Activated CD8-positive, alpha-beta memory T cell treated with anti-CD3 and anti-CD28 coated beads, Interleukin-2, amount 10 ng/mL, durations not matched to agents 7 days and 5 days (primary cell): ENCODE data around the gene MARCHF11. TPM values are rescaled to one million over a fixed set of nuclear protein-coding genes. Genes with fewer than 3 reads are reported as not detected.

ENCODE experiments used
- ATAC-seq: fragments of 150-1000 bp; cut with Tn5 transposase; one replicate; pipeline ENCODE4 v1.10.0; 2021; ENCODE audit warnings: moderate library complexity
- CTCF ChIA-PET: fragments of 350-600 bp; sonication (Branson Sonifier 250); formaldehyde crosslinking; loops from one replicate; lab custom pipeline; 2021; ENCODE audit warnings: antibody characterized with exemption; lab: Charles Lee
- DNase-seq: peaks from one replicate; pipeline ENCODE4 v3.0.0-alpha.2; 2020
- H3K27ac Mint-ChIP-seq: one replicate; pipeline ENCODE4 v1.8.0; 2021; ENCODE audit warnings: mild to moderate bottlenecking, mixed read lengths
- H3K27me3 Mint-ChIP-seq: one replicate; pipeline ENCODE4 v1.8.0; 2021; ENCODE audit warnings: mixed read lengths
- H3K36me3 Mint-ChIP-seq: one replicate; pipeline ENCODE4 v1.8.0; 2021; ENCODE audit warnings: mild to moderate bottlenecking, mixed read lengths
- H3K4me1 Mint-ChIP-seq: one replicate; pipeline ENCODE4 v1.8.0; 2021; ENCODE audit warnings: mixed read lengths
- H3K4me3 Mint-ChIP-seq: one replicate; pipeline ENCODE4 v1.8.0; 2021; ENCODE audit warnings: mild to moderate bottlenecking, moderate library complexity, mixed read lengths
- H3K9me3 Mint-ChIP-seq: one replicate; pipeline ENCODE4 v1.8.0; 2022; ENCODE audit warnings: low read depth, mixed read lengths
- total RNA-seq, 2 experiments: library from RNA; stranded (reverse); gene quantifications; one replicate each; pipeline ENCODE4 v1.2.3, GENCODE V29; 2021

MARCHF11 gene
- total RNA-seq, 2 experiments from 2014 or later = not detected

DNA sequence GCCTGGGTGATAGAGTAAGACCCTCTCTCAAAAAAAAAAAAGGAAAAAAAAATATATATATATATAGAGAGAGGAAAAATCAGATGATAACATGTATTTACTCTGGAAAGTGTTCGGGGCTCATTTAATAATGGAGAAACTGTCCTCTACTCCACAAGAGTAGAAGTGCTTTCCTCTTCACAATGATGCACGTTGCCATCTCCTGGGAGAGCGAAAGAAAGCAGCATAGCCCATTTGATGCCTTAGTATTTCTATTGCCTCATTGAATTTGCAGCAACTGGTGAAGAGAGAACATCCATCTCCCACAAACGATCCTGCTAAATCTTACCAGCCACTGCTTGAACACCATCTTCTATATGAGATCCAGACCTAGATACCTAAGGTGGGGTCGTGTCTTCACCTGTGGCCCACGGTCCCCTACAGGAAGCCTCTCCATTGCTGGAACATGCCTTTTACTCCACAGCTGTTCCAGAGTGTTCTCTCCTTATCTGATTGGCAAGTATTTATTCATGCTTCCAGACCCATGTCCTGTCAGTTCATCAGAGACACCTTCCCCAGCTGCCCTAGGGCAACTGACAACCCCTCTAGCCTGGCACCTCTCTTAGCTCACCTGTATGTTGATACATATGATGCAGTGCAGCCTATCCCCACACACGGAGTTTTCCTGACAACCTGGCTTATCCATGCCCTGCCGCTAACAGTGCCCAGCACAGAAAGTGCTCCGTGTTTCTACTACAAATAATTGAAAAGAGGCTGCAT lies 115.3 kb downstream of the MARCHF11 start:
- no peaks in the 10 kb centered on the region for H3K4me1 Mint-ChIP-seq
- CTCF ChIA-PET = no interaction called here
- no peaks in the 10 kb centered on the region for H3K9me3 Mint-ChIP-seq
- no peaks in the 10 kb centered on the region for H3K36me3 Mint-ChIP-seq
- no peak for DNase-seq
- no peak overlapping the region for H3K4me3 Mint-ChIP-seq
- H3K27me3 Mint-ChIP-seq = no peaks in the 10 kb centered on the region
- no peak overlapping the region for H3K27ac Mint-ChIP-seq
- no peak for ATAC-seq

GRCh38 chr5:16061163-16061562 lies 118.4 kb downstream of the MARCHF11 start:
- no peak for ATAC-seq
- CTCF ChIA-PET = no interaction called here
- no peaks in the 10 kb centered on the region for H3K4me1 Mint-ChIP-seq

DNA sequence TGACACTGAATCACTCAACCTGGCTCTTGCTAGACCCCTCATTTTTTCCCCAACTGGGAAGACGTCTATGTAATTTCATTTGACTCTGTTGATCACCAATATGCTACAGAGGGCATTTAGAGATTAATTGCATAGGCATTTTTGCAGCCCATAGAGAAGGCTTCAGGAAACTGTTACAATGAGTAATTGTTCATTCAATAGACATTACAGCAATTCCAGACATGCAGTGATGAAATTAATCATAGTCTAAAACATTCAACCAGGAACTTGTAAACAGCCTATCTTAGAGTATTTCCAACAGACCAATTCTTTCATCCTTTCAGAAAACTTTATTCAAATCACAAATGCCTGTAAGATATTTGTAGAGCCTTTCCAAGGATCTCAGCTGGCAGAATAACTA lies 122.3 kb downstream of the MARCHF11 start:
- no peaks in the 10 kb centered on the region for H3K4me1 Mint-ChIP-seq
- H3K27ac Mint-ChIP-seq = no peak overlapping the region
- no peak for DNase-seq
- H3K9me3 Mint-ChIP-seq = no peaks in the 10 kb centered on the region
- CTCF ChIA-PET = no interaction called here
- H3K36me3 Mint-ChIP-seq = no peaks in the 10 kb centered on the region
- no peak for ATAC-seq
- H3K4me3 Mint-ChIP-seq = no peak overlapping the region
- no peaks in the 10 kb centered on the region for H3K27me3 Mint-ChIP-seq

More at GRCh38 chr5:16061163-16061562, 118.4 kb downstream of the MARCHF11 start:
- Mint-ChIP-seq H3K27me3 (no peaks in the 10 kb centered on the region), H3K27ac (no peak overlapping the region), H3K4me3 (no peak overlapping the region), H3K9me3 (no peaks in the 10 kb centered on the region), H3K36me3 (no peaks in the 10 kb centered on the region)
- no peak for DNase-seq

- ATAC-seq = no peak
- CTCF ChIA-PET = no interaction called here
- Mint-ChIP-seq H3K27ac (no peak overlapping the region), H3K36me3 (no peaks in the 10 kb centered on the region), H3K4me1 (no peaks in the 10 kb centered on the region), H3K9me3 (peaks cover 2% of the 10 kb centered on the region), H3K27me3 (no peaks in the 10 kb centered on the region), H3K4me3 (no peak overlapping the region)
- DNase-seq = no peak
Measured at GRCh38 chr5:16051246-16051755, 128.3 kb downstream of the MARCHF11 start.

DNA sequence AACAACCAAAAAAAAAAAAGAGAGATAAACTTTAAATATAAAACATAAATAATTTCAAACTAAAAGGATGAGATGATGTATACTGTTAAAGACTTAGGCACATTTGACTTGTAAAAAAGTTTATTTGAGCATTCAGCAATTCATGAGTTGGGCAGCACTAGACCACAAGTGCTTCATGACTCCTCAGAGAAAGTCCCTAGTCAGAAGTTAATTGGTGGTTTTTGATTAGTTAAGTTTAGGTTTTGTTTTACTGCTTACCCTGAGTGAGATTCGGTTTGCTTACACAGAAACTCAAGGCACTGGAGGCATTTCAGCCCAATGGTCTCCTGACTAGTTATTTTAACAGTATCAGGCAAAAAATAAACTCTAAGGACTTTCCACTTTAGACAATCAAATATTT lies 129.2 kb downstream of the MARCHF11 start:
- CTCF ChIA-PET = no interaction called here
- no peak for ATAC-seq
- no peak overlapping the region for H3K27ac Mint-ChIP-seq

DNA sequence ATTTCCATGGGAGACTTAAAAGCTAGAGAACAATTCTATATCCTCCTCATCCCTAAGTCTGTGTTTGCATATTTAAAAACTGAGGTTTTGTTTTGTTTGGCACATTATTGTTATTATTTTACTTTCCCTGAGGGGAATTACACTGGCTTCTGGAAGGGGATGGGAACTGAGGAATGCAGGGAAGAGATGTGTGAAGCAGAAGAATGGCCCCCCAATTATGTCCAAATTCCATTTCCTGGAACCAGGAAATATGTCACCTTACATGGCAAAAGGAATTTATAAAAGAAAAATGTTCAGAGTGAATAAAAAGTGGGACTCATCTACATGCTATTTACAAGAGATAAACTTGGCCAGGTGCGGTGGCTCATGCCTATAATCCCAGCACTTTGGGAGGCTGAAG lies 129.8 kb downstream of the MARCHF11 start:
- Mint-ChIP-seq H3K4me3 (no peak overlapping the region), H3K36me3 (no peaks in the 10 kb centered on the region), H3K27ac (no peak overlapping the region), H3K4me1 (no peaks in the 10 kb centered on the region), H3K27me3 (no peaks in the 10 kb centered on the region), H3K9me3 (peaks cover 2% of the 10 kb centered on the region)
- CTCF ChIA-PET = no interaction called here
- DNase-seq = no peak
- no peak for ATAC-seq

More for the DNA sequence above, 129.2 kb downstream of the MARCHF11 start:
- Mint-ChIP-seq H3K4me1 (no peaks in the 10 kb centered on the region), H3K4me3 (no peak overlapping the region), H3K9me3 (peaks cover 2% of the 10 kb centered on the region), H3K27me3 (no peaks in the 10 kb centered on the region), H3K36me3 (no peaks in the 10 kb centered on the region)
- no peak for DNase-seq

DNA sequence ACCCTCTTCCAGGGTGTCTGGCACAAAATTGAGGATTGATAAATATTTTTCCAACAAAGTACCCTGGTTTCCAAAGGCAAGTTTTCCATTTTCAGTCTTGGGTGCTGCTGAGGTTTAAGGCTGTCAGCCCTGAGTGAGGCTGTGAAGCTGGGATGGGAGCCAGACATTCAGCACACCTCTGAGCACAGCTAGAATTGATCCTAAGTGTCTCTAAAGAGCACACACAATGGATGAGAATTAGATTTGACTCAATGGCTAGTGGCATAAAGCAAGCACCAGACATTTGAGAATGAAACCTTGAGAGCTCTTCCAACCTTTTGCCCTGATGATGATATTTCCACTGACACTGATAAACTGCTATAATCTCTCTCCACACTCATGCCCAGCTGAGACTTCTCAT lies 131.5 kb downstream of the MARCHF11 start:
- no peak for ATAC-seq
- CTCF ChIA-PET = no interaction called here

GRCh38 chr5:16043349-16043965 lies 136.1 kb downstream of the MARCHF11 start:
- H3K4me3 Mint-ChIP-seq = no peak overlapping the region
- no peaks in the 10 kb centered on the region for H3K27me3 Mint-ChIP-seq
- DNase-seq = no peak
- H3K9me3 Mint-ChIP-seq = peaks cover 2% of the 10 kb centered on the region
- H3K27ac Mint-ChIP-seq = no peak overlapping the region
- no peaks in the 10 kb centered on the region for H3K4me1 Mint-ChIP-seq
- H3K36me3 Mint-ChIP-seq = no peaks in the 10 kb centered on the region
- no peak for ATAC-seq
- CTCF ChIA-PET = no interaction called here

More for the DNA sequence above, 131.5 kb downstream of the MARCHF11 start:
- H3K4me1 Mint-ChIP-seq = no peaks in the 10 kb centered on the region
- no peak overlapping the region for H3K4me3 Mint-ChIP-seq
- H3K36me3 Mint-ChIP-seq = no peaks in the 10 kb centered on the region
- no peak for DNase-seq
- peaks cover 2% of the 10 kb centered on the region for H3K9me3 Mint-ChIP-seq
- no peaks in the 10 kb centered on the region for H3K27me3 Mint-ChIP-seq
- H3K27ac Mint-ChIP-seq = no peak overlapping the region

GRCh38 chr5:16037121-16037845 lies 142.3 kb downstream of the MARCHF11 start:
- Mint-ChIP-seq H3K9me3 (no peaks in the 10 kb centered on the region), H3K27ac (no peak overlapping the region), H3K27me3 (no peaks in the 10 kb centered on the region), H3K36me3 (no peaks in the 10 kb centered on the region), H3K4me1 (no peaks in the 10 kb centered on the region), H3K4me3 (no peak overlapping the region)
- ATAC-seq = no peak
- no peak for DNase-seq
- CTCF ChIA-PET = no interaction called here

- no peak overlapping the region for H3K4me3 Mint-ChIP-seq
- CTCF ChIA-PET = no interaction called here
- no peaks in the 10 kb centered on the region for H3K36me3 Mint-ChIP-seq
- ATAC-seq = no peak
- no peaks in the 10 kb centered on the region for H3K27me3 Mint-ChIP-seq
- no peak for DNase-seq
- H3K9me3 Mint-ChIP-seq = no peaks in the 10 kb centered on the region
- no peak overlapping the region for H3K27ac Mint-ChIP-seq
- H3K4me1 Mint-ChIP-seq = no peaks in the 10 kb centered on the region
Measured at GRCh38 chr5:16034319-16035001, 145.1 kb downstream of the MARCHF11 start.

DNA sequence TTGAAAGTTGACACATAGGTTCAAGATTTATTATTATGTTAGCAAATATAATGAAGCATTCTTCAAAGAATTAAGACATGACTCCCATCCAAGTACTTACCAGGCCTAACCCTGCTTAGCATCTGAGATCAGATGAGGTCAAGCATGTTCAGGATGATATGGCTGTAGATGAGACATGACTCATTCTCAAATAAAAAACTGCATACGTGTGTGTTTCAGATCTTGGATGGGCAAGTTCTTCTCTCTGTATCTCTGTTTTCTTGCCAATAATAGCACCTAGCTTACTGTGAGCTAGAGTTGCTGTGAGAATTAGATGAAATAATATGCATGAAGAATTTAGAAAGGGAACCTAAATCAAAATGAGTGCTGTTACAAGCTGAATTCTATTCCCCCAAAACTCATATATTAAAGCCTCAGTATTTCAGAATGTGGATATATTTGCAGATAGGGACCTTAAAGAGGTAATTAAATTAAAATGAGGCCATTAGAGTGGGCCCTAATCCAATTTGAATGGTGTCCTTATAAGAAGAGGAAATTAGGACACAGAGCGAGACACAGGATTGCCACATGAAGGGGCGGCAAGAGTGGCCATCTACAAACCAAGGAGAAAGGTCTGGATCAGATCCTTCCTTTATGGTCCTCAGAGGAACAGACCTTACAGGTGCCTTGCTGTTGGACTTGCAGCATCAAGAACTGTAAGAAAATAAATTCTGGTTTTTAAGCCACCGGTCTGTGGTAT lies 146.2 kb downstream of the MARCHF11 start:
- no peak for ATAC-seq
- no peak overlapping the region for H3K27ac Mint-ChIP-seq
- H3K36me3 Mint-ChIP-seq = no peaks in the 10 kb centered on the region
- H3K27me3 Mint-ChIP-seq = no peaks in the 10 kb centered on the region
- H3K4me1 Mint-ChIP-seq = no peaks in the 10 kb centered on the region
- CTCF ChIA-PET = interaction anchor here (0.6 kb wide), 1 partner anchor 904 kb away, joined by 3 read pairs; no protein-coding TSS in a partner anchor
- H3K4me3 Mint-ChIP-seq = no peak overlapping the region
- no peak for DNase-seq
- no peaks in the 10 kb centered on the region for H3K9me3 Mint-ChIP-seq

- ATAC-seq = no peak
- no peaks in the 10 kb centered on the region for H3K9me3 Mint-ChIP-seq
- H3K27me3 Mint-ChIP-seq = no peaks in the 10 kb centered on the region
- no peaks in the 10 kb centered on the region for H3K36me3 Mint-ChIP-seq
- CTCF ChIA-PET = no interaction called here
- no peak overlapping the region for H3K4me3 Mint-ChIP-seq
- H3K4me1 Mint-ChIP-seq = no peaks in the 10 kb centered on the region
- DNase-seq = no peak
- H3K27ac Mint-ChIP-seq = no peak overlapping the region
Measured at GRCh38 chr5:16028708-16029107, 150.9 kb downstream of the MARCHF11 start.

GRCh38 chr5:16025681-16026080 lies 153.9 kb downstream of the MARCHF11 start:
- Mint-ChIP-seq H3K36me3 (no peaks in the 10 kb centered on the region), H3K27me3 (no peaks in the 10 kb centered on the region), H3K9me3 (no peaks in the 10 kb centered on the region), H3K4me1 (no peaks in the 10 kb centered on the region), H3K27ac (no peak overlapping the region), H3K4me3 (no peak overlapping the region)
- no peak for DNase-seq
- CTCF ChIA-PET = no interaction called here
- no peak for ATAC-seq
